ENCODE data around the gene CCDC80.

Gene CCDC80

GRCh38 chr3:112633191-112633590 lies 7.8 kb downstream of the CCDC80 start:
- H3K9me3 Mint-ChIP-seq: no peaks in the 10 kb centered on the region
- no peaks in the 10 kb centered on the region for H3K36me3 Mint-ChIP-seq
- H3K27me3 Mint-ChIP-seq: no peaks in the 10 kb centered on the region
- H3K4me3 Mint-ChIP-seq: no peak overlapping the region
- peaks cover 3% of the 10 kb centered on the region for H3K4me1 Mint-ChIP-seq
- DNase-seq (ENCODE audit: low spot score in 2 of 2) (no peak), ATAC-seq (ENCODE audit: low read depth) (no peak)
- H3K27ac Mint-ChIP-seq: no peak overlapping the region

- H3K4me3 Mint-ChIP-seq: no peak overlapping the region
Measured at GRCh38 chr3:112632596-112632995, 8.3 kb downstream of the CCDC80 start.

DNA sequence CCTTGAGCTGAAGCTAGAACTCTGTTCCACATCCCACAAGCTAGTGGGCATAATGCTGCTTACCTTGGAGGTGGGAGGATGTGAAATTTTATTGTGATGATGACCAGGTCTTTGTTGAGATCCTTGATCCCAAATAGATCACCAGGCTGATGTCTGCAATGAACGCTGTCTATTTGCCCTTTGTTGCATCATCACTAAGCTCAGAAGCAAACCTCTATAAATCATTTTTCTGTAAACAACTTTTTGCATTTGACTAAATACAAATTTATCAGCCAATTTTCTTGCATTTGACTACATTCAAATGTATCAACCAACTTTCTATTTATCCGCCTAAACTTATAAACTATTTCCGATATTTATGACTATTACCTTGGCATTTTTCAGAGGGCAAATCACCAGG lies 9.7 kb downstream of the CCDC80 start:
- DNase-seq (ENCODE audit: low spot score in 2 of 2) (no peak), ATAC-seq (ENCODE audit: low read depth) (no peak)
- H3K36me3 Mint-ChIP-seq: no peaks in the 10 kb centered on the region
- H3K4me1 Mint-ChIP-seq: peaks cover 3% of the 10 kb centered on the region
- no peak overlapping the region for H3K27ac Mint-ChIP-seq
- H3K9me3 Mint-ChIP-seq: no peaks in the 10 kb centered on the region
- H3K4me3 Mint-ChIP-seq: no peak overlapping the region
- no peaks in the 10 kb centered on the region for H3K27me3 Mint-ChIP-seq

More at GRCh38 chr3:112632596-112632995, 8.3 kb downstream of the CCDC80 start:
- Mint-ChIP-seq H3K27me3 (no peaks in the 10 kb centered on the region), H3K36me3 (no peaks in the 10 kb centered on the region), H3K27ac (no peak overlapping the region), H3K4me1 (peaks cover 3% of the 10 kb centered on the region), H3K9me3 (no peaks in the 10 kb centered on the region)
- ATAC-seq (ENCODE audit: low read depth) (no peak), DNase-seq (ENCODE audit: low spot score in 2 of 2) (no peak)

DNA sequence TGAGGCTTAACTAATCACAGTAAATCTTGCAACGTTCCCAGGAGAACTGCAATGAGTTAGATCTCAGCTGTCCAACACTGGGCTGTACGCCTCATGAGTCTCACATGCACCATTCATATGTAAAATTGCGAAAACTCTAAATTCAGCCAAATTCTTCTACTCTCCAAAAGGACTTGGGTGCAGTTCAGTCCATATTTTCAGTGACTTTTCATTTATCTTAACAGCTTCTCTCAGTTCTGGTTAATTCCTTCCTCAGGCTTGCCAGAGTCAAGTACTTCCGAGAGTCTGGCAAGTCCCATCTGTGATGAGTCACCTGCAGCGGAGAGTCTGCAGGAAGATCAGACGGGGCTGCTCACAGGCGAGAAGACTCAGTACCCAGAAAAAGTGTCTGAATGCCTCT lies 11.5 kb downstream of the CCDC80 start:
- Mint-ChIP-seq H3K9me3 (no peaks in the 10 kb centered on the region), H3K4me1 (peaks cover 3% of the 10 kb centered on the region), H3K27ac (no peak overlapping the region), H3K36me3 (no peaks in the 10 kb centered on the region), H3K4me3 (no peak overlapping the region), H3K27me3 (no peaks in the 10 kb centered on the region)
- no peak for ATAC-seq (ENCODE audit: low read depth)
- no peak for DNase-seq (ENCODE audit: low spot score in 2 of 2)

GRCh38 chr3:112627919-112628466 lies 12.9 kb downstream of the CCDC80 start:
- no peaks in the 10 kb centered on the region for H3K36me3 Mint-ChIP-seq
- H3K4me3 Mint-ChIP-seq: no peak overlapping the region
- H3K4me1 Mint-ChIP-seq: no peaks in the 10 kb centered on the region
- no peaks in the 10 kb centered on the region for H3K9me3 Mint-ChIP-seq
- H3K27ac Mint-ChIP-seq: no peak overlapping the region
- ATAC-seq (ENCODE audit: low read depth): no peak
- peaks cover 3% of the 10 kb centered on the region for H3K27me3 Mint-ChIP-seq
- no peak for DNase-seq (ENCODE audit: low spot score in 2 of 2)

DNA sequence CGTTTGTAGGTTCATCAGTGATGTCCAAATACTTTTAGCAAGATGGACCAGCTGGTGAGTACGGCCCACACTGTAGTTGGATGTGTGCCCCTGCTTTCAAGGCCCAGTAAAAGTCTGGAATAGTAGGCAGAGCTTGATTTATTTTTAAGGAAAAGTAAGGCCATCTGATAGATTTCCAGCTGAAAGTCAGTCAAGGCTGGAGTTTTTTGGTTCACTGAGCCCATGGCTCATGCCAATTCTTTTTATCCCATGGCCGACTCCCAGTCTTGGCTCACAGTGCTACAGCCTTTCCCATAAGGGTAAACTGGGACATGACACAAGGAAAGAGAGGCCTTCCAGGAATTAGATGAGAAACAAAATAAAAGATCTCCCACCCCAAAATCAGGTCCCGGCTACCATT lies 13.5 kb downstream of the CCDC80 start:
- ATAC-seq (ENCODE audit: low read depth): no peak
- Mint-ChIP-seq H3K9me3 (no peaks in the 10 kb centered on the region), H3K36me3 (no peaks in the 10 kb centered on the region), H3K4me3 (no peak overlapping the region), H3K27ac (no peak overlapping the region), H3K27me3 (peaks cover 3% of the 10 kb centered on the region), H3K4me1 (no peaks in the 10 kb centered on the region)
- no peak for DNase-seq (ENCODE audit: low spot score in 2 of 2)

GRCh38 chr3:112623717-112624116 lies 17.2 kb downstream of the CCDC80 start:
- H3K4me3 Mint-ChIP-seq: no peak overlapping the region
- H3K4me1 Mint-ChIP-seq: no peaks in the 10 kb centered on the region
- no peak overlapping the region for H3K27ac Mint-ChIP-seq
- no peaks in the 10 kb centered on the region for H3K9me3 Mint-ChIP-seq
- ATAC-seq (ENCODE audit: low read depth) (no peak), DNase-seq (ENCODE audit: low spot score in 2 of 2) (no peak)
- H3K27me3 Mint-ChIP-seq: peaks cover 3% of the 10 kb centered on the region
- H3K36me3 Mint-ChIP-seq: no peaks in the 10 kb centered on the region

- Mint-ChIP-seq H3K4me3 (no peak overlapping the region), H3K36me3 (no peaks in the 10 kb centered on the region), H3K27ac (no peak overlapping the region), H3K9me3 (no peaks in the 10 kb centered on the region), H3K27me3 (peaks cover 3% of the 10 kb centered on the region), H3K4me1 (no peaks in the 10 kb centered on the region)
- no peak for ATAC-seq (ENCODE audit: low read depth)
- no peak for DNase-seq (ENCODE audit: low spot score in 2 of 2)
Measured at GRCh38 chr3:112623213-112623612, 17.7 kb downstream of the CCDC80 start.

GRCh38 chr3:112619295-112619694 lies 21.6 kb downstream of the CCDC80 start:
- H3K9me3 Mint-ChIP-seq: no peaks in the 10 kb centered on the region
- no peak overlapping the region for H3K27ac Mint-ChIP-seq
- no peak overlapping the region for H3K4me3 Mint-ChIP-seq
- DNase-seq (ENCODE audit: low spot score in 2 of 2) (no peak), ATAC-seq (ENCODE audit: low read depth) (no peak)
- H3K4me1 Mint-ChIP-seq: no peaks in the 10 kb centered on the region
- peaks cover 5% of the 10 kb centered on the region for H3K27me3 Mint-ChIP-seq
- H3K36me3 Mint-ChIP-seq: no peaks in the 10 kb centered on the region

GRCh38 chr3:112617285-112617684 lies 23.7 kb downstream of the CCDC80 start:
- H3K36me3 Mint-ChIP-seq: no peaks in the 10 kb centered on the region
- H3K9me3 Mint-ChIP-seq: no peaks in the 10 kb centered on the region
- no peak for DNase-seq (ENCODE audit: low spot score in 2 of 2)
- no peak overlapping the region for H3K27ac Mint-ChIP-seq
- no peak overlapping the region for H3K4me3 Mint-ChIP-seq
- H3K4me1 Mint-ChIP-seq: no peaks in the 10 kb centered on the region
- H3K27me3 Mint-ChIP-seq: peaks cover 2% of the 10 kb centered on the region
- no peak for ATAC-seq (ENCODE audit: low read depth)

DNA sequence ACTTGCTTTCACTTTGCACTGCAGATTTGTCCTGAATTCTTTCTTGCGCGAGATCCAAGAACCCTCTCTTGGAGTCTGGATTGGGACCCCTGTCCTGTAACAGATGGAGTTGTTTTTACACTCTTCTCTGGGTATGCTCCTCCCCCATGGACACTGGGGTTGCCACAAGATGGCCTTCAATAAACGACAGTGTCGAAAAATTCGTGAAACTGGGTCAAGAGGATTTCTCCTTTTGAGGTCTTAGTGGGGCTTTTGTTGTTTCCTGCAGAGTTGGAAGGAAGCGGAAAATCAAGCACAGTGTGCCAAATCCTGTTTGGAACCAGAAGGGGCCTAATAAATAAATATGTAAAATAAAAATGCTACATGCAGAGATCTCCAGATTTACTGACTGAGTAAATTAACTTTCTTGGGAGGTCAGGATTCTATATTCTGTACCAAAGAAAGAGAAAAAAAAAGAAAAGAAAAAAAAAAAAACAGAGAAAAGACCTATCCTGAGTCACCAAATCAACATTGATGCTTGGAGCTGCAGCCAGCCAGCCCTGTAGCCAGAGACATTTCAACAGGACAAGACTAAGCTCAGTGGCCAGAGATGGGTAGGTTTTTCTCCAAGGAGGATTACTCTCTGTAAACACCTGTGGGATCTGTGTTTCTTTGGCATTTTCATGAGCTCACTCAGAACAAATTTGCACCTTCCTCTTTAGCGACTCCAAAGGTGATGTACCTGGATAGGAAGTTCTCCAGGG lies 24.8 kb downstream of the CCDC80 start:
- H3K4me3 Mint-ChIP-seq: no peak overlapping the region
- no peak for DNase-seq (ENCODE audit: low spot score in 2 of 2)

DNA sequence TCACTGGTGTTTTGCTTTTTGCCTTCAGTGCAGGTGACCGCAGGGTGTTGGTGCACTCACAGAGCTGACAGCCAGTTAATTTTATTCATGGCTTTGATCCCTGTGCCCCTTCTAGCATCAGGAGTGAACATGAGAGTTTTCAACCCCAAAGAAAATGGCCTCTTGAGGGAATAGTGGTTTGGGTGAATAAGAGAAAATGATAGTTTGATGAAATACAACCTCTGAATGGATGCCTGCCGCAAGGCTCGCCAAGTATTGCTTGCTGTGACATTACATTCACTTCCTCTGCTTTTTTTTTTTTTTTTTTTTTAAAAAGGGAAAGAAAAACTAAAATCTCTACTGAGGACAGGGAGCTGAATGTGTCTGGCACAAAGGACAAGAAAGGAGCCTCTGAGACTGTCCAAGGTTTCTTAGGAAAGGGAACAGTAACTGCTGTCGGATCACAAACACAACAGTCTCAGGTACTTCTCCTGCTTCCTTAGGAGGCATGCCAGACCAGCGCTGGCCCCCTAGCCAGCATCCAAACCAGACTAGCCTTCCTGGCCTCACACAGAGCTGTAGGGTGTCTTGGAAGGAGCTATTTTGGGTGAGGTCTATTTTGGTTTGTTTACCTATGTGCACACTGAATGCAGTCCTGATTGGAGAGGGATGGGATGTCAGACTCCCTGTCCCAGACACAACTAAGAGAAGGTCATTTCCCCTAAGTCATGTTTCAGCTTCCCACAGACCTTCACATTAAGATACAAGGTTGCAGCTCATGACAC lies 29.0 kb downstream of the CCDC80 start:
- peaks cover 3% of the 10 kb centered on the region for H3K27me3 Mint-ChIP-seq
- DNase-seq (ENCODE audit: low spot score in 2 of 2) (no peak), ATAC-seq (ENCODE audit: low read depth) (no peak)
- H3K36me3 Mint-ChIP-seq: no peaks in the 10 kb centered on the region
- H3K9me3 Mint-ChIP-seq: no peaks in the 10 kb centered on the region
- H3K27ac Mint-ChIP-seq: no peak overlapping the region
- no peak overlapping the region for H3K4me3 Mint-ChIP-seq
- H3K4me1 Mint-ChIP-seq: no peaks in the 10 kb centered on the region

More for the DNA sequence above, 24.8 kb downstream of the CCDC80 start:
- Mint-ChIP-seq H3K4me1 (no peaks in the 10 kb centered on the region), H3K36me3 (no peaks in the 10 kb centered on the region), H3K27me3 (peaks cover 2% of the 10 kb centered on the region), H3K27ac (no peak overlapping the region), H3K9me3 (no peaks in the 10 kb centered on the region)
- no peak for ATAC-seq (ENCODE audit: low read depth)

DNA sequence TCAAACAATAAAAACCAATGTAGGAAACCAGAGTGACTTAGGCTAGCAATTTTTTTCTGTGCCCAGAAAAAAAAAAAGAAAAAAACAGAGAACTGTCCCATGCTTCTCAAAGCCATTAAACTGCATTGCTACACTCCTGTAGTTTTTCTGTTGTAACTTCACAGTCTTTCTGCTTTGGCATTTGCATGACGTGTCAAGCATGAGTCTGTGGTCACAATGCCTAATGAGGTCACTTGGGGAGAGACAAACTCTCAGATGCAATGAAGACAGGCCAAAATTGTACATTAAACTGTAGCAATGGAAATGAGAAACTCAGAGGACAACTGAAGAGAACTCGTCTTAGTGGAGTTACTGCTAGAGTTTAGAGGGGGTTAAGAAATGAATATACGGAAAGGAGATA lies 30.8 kb downstream of the CCDC80 start:
- H3K4me1 Mint-ChIP-seq: no peaks in the 10 kb centered on the region
- ATAC-seq (ENCODE audit: low read depth) (no peak), DNase-seq (ENCODE audit: low spot score in 2 of 2) (no peak)
- no peak overlapping the region for H3K27ac Mint-ChIP-seq
- H3K27me3 Mint-ChIP-seq: peaks cover 3% of the 10 kb centered on the region
- no peak overlapping the region for H3K4me3 Mint-ChIP-seq
- no peaks in the 10 kb centered on the region for H3K36me3 Mint-ChIP-seq
- H3K9me3 Mint-ChIP-seq: no peaks in the 10 kb centered on the region

DNA sequence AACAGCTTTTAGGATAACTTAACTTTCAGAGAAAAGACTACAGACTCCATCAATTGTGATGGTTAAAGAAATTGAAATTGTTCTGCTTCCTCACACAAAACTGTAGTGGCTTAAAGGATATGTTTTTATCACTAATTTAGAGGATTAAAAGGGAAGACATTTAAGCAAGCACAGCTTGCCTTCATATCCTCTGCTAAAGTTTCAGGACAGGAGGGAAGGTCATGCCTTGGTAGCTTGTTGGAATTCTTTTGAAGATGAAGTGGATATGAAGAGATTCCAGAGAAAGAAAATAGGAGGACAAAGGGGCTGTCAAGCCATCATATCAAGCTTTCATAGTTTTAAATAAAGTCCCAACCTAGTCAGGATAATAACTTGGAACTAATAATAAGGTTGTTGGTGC lies 33.1 kb downstream of the CCDC80 start:
- Mint-ChIP-seq H3K4me1 (no peaks in the 10 kb centered on the region), H3K27ac (no peak overlapping the region), H3K36me3 (no peaks in the 10 kb centered on the region), H3K4me3 (no peak overlapping the region), H3K27me3 (peaks cover 1% of the 10 kb centered on the region), H3K9me3 (no peaks in the 10 kb centered on the region)
- no peak for ATAC-seq (ENCODE audit: low read depth)
- DNase-seq (ENCODE audit: low spot score in 2 of 2): no peak

All from memory B cell (primary cell).